ENCODE measurements around the gene NRM.

DNA sequence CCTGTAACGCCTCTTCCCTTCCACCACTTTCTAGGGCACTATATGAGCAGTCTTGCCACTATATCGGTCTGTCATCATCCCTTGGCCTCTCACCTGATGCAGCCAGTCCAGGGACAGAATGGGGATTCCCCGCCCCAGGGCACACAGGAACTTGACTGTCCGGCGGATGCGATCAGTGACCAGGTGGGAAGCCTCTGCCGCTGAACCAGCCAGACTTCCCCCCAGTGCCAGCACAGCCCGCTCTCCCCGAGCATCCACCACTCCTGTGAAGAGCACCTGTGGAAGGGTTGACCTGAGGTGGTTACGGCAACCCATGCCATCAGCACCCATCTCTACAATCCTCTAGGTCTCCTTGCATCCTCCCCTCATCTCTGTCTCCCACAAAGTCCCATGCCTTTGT lies 12.2 kb upstream of the NRM start:
- no peak for TF ChIP-seq MZF1 (tag by site-specific recombination; IDR thresholded peaks at IDR 0.05; ENCODE audit: borderline replicate concordance)
- TF ChIP-seq, protein P1, sequence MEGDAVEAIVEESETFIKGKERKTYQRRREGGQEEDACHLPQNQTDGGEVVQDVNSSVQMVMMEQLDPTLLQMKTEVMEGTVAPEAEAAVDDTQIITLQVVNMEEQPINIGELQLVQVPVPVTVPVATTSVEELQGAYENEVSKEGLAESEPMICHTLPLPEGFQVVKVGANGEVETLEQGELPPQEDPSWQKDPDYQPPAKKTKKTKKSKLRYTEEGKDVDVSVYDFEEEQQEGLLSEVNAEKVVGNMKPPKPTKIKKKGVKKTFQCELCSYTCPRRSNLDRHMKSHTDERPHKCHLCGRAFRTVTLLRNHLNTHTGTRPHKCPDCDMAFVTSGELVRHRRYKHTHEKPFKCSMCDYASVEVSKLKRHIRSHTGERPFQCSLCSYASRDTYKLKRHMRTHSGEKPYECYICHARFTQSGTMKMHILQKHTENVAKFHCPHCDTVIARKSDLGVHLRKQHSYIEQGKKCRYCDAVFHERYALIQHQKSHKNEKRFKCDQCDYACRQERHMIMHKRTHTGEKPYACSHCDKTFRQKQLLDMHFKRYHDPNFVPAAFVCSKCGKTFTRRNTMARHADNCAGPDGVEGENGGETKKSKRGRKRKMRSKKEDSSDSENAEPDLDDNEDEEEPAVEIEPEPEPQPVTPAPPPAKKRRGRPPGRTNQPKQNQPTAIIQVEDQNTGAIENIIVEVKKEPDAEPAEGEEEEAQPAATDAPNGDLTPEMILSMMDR (tag by site-specific recombination; IDR thresholded peaks at IDR 0.05) = no peak
- TF ChIP-seq GLIS2 (tag by site-specific recombination; IDR thresholded peaks at IDR 0.05) = no peak
- no peak for TF ChIP-seq ZBTB21 (tag by site-specific recombination; IDR thresholded peaks at IDR 0.05)
- TF ChIP-seq SCRT1 (tag by site-specific recombination; IDR thresholded peaks at IDR 0.05; ENCODE audit: borderline replicate concordance) = no peak
- TF ChIP-seq ZNF133 (tag by site-specific recombination; IDR thresholded peaks at IDR 0.05) = no peak
- TF ChIP-seq, protein P2, sequence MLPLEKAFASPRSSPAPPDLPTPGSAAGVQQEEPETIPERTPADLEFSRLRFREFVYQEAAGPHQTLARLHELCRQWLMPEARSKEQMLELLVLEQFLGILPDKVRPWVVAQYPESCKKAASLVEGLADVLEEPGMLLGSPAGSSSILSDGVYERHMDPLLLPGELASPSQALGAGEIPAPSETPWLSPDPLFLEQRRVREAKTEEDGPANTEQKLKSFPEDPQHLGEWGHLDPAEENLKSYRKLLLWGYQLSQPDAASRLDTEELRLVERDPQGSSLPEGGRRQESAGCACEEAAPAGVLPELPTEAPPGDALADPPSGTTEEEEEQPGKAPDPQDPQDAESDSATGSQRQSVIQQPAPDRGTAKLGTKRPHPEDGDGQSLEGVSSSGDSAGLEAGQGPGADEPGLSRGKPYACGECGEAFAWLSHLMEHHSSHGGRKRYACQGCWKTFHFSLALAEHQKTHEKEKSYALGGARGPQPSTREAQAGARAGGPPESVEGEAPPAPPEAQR (tag by site-specific recombination; IDR thresholded peaks at IDR 0.05) = no peak
- TF ChIP-seq ZNF416 (tag by site-specific recombination; IDR thresholded peaks at IDR 0.05) = no peak
- TF ChIP-seq ZNF624 (tag by site-specific recombination; IDR thresholded peaks at IDR 0.05) = no peak
- TF ChIP-seq ZNF785 (tag by site-specific recombination; IDR thresholded peaks at IDR 0.05) = no peak
- no peak for TF ChIP-seq ZSCAN16 (tag by site-specific recombination; IDR thresholded peaks at IDR 0.05)
- TF ChIP-seq ZNF701 (tag by site-specific recombination; IDR thresholded peaks at IDR 0.05) = no peak
- TF ChIP-seq ZBTB1 (tag by site-specific recombination; IDR thresholded peaks at IDR 0.05) = no peak
- no peak for TF ChIP-seq ZNF561 (tag by site-specific recombination; IDR thresholded peaks at IDR 0.05; ENCODE audit: borderline replicate concordance)
